ENCODE data around the gene GLDN. TPM values are rescaled to one million over a fixed set of nuclear protein-coding genes. Genes with fewer than 3 reads are reported as not detected.

GLDN gene
- total and polyA plus RNA-seq, 11 donors: 1.1 to 15.3 (median 10.3) TPM

DNA sequence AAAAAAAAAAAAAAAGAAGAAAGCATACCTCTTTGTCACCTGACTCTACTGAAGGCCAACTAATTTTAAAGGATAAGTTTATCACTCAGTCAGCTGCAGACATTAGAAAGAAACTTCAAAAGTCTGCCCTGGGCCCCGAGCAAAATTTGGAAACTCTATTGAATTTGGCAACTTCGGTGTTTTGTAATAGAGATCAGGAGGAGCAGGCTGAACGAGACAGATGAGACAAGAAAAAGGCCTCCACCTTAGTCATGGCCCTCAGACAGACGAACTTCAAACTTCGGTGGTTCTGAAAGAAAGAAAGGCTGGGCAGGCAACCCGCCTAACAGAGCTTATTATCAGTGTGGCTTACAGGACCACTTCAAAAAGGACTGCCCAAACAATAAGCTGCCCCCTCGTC is 18.5 kb downstream of the GLDN start:
- 85 to 91% (median 89%) methylated on average over 7 of the region's 7 CpGs for WGBS, 4 donors
- Histone ChIP-seq H3K4me1 (peaks cover 0 to 4% (median 0%) of the 10 kb centered on the region in 12 donors), H3K27me3 (no peaks in the 10 kb centered on the region), H3K36me3 (no peaks in the 10 kb centered on the region), H3K9me3 (no peaks in the 10 kb centered on the region), H3K4me3 (no peak overlapping the region), H3K27ac (no peak overlapping the region)
- ATAC-seq (no peak), DNase-seq (no peak)
- TF ChIP-seq POLR2A (IDR thresholded peaks at IDR 0.05): no peak
- TF ChIP-seq, protein P1, sequence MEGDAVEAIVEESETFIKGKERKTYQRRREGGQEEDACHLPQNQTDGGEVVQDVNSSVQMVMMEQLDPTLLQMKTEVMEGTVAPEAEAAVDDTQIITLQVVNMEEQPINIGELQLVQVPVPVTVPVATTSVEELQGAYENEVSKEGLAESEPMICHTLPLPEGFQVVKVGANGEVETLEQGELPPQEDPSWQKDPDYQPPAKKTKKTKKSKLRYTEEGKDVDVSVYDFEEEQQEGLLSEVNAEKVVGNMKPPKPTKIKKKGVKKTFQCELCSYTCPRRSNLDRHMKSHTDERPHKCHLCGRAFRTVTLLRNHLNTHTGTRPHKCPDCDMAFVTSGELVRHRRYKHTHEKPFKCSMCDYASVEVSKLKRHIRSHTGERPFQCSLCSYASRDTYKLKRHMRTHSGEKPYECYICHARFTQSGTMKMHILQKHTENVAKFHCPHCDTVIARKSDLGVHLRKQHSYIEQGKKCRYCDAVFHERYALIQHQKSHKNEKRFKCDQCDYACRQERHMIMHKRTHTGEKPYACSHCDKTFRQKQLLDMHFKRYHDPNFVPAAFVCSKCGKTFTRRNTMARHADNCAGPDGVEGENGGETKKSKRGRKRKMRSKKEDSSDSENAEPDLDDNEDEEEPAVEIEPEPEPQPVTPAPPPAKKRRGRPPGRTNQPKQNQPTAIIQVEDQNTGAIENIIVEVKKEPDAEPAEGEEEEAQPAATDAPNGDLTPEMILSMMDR (IDR thresholded peaks at IDR 0.05): no peak
- intact Hi-C loops (cut with DNase I): no loop called here

DNA sequence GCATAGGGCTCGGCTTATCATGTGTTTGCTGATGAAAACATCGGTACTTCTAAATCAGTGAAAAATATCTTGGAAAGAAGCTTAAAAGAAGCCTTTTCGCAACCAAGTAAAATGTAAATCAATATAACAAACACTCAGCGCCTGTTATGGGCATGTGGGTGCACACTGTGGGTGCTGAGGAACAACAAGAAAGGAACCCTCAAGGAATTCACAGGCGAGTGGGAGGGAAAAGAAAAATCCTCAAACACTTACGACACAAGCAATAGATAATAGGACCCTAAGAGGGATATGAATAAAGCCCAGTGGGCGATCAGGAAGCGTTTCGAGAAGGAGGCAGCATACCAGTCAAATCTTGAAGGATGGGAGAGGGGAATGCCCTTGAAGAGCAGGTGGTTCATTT is 21.9 kb downstream of the GLDN start:
- no peak for TF ChIP-seq POLR2A (IDR thresholded peaks at IDR 0.05)
- TF ChIP-seq, protein P1 (IDR thresholded peaks at IDR 0.05): no peak
- no peaks in the 10 kb centered on the region for H3K27me3 ChIP-seq
- WGBS, 4 donors: 78 to 83% (median 80%) methylated on average over 9 of the region's 9 CpGs
- no peak overlapping the region for H3K27ac ChIP-seq
- ATAC-seq (no peak), DNase-seq (no peak)
- no peaks in the 10 kb centered on the region for H3K9me3 ChIP-seq
- no peaks in the 10 kb centered on the region for H3K36me3 ChIP-seq
- H3K4me1 ChIP-seq: peaks cover 0 to 17% (median 0%) of the 10 kb centered on the region in 12 donors
- no peak overlapping the region for H3K4me3 ChIP-seq
- intact Hi-C loops (cut with DNase I): no loop called here

DNA sequence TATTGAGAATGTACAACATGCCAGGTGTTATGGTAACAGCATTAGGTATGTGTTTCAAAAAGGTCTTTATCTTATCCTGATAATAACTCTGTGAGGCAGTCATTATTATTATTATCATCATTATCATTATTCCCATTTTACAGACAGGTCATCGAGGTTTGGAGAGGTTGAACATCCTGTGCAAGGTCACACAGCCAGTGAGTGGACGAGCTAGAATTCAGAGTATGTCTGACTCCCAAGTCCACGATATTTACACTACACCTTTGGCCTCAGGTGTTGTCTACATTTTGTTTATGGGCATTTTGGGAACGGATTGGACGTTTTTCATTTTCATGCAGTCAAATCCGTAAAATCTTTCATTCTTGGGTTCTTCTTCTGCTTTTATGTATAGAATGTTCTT is 24.0 kb downstream of the GLDN start:
- Histone ChIP-seq H3K36me3 (no peaks in the 10 kb centered on the region), H3K4me1 (peaks cover 0 to 25% (median 0%) of the 10 kb centered on the region in 12 donors), H3K9me3 (no peaks in the 10 kb centered on the region), H3K27me3 (no peaks in the 10 kb centered on the region), H3K27ac (no peak overlapping the region), H3K4me3 (no peak overlapping the region)
- no peak for TF ChIP-seq POLR2A (IDR thresholded peaks at IDR 0.05)
- TF ChIP-seq, protein P1 (IDR thresholded peaks at IDR 0.05): no peak
- no peak for ATAC-seq
- no peak for DNase-seq
- intact Hi-C loops (cut with DNase I): no loop called here
- WGBS, 4 donors: 83 to 92% (median 89%) methylated on average over 6 of the region's 6 CpGs

DNA sequence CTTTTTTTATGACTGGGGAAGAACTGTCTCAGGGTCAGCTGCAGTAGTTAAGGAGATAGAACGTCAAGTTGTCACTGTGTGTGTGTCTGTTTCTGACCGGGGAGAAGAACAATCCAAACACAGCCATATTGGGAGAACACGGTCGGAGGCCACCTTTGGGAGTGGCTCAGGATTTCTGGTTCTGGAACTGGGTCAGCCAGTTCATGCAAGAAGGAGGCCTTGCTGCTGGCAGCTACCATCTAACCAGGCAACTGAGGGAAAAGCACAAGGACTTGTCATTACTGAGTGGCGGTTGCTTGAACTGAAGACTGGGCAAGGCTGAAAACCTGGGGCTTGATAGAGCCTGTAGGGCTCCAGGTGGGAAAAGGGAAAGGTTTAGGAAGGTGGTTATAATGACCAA is 24.6 kb downstream of the GLDN start:
- Histone ChIP-seq H3K27me3 (no peaks in the 10 kb centered on the region), H3K4me3 (no peak overlapping the region), H3K9me3 (no peaks in the 10 kb centered on the region), H3K4me1 (peaks cover 0 to 25% (median 0%) of the 10 kb centered on the region in 12 donors), H3K27ac (no peak overlapping the region), H3K36me3 (no peaks in the 10 kb centered on the region)
- ATAC-seq: no peak
- TF ChIP-seq, protein P1 (IDR thresholded peaks at IDR 0.05): no peak
- TF ChIP-seq POLR2A (IDR thresholded peaks at IDR 0.05): no peak
- intact Hi-C loops (cut with DNase I): no loop called here
- WGBS, 4 donors: 71 to 82% (median 79%) methylated on average over 5 of the region's 5 CpGs
- no peak for DNase-seq
